ENCODE results near the gene SREBF1. TPM values are rescaled to one million over a fixed set of nuclear protein-coding genes. Genes with fewer than 3 reads are reported as not detected.

The SREBF1 gene
- total and polyA plus RNA-seq, 10 of the 15 experiments (the other 5 are each of a cell fraction or from before 2014, with no cell fraction given), result 1.4 to 84.6 (median 20.4) TPM

DNA sequence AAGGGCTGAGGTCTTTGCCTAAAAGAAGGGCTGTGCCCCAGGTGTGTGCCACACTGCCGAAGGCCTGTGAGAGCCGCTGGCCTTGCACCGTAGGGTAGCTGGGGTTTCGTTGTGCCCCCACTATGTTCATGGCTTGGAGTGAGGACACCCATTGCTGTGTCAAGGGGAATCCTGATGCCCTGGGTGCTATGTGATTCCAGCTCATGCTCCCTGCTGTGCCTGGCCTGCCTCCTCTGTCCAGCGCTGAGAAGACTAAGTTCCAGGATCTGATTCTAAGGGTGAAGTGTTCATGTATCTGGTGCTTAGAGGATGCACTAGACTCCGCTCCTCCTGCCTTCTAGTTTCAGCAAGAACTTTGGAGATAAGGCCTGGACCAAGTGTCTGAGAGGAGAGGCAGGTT is 47.4 kb downstream of the SREBF1 start (continued):
- TF ChIP-seq CBX5 (IDR thresholded peaks at IDR 0.05; ENCODE audit: low read depth) (no peak), ZNF217 (IDR thresholded peaks at IDR 0.05) (no peak)

DNA sequence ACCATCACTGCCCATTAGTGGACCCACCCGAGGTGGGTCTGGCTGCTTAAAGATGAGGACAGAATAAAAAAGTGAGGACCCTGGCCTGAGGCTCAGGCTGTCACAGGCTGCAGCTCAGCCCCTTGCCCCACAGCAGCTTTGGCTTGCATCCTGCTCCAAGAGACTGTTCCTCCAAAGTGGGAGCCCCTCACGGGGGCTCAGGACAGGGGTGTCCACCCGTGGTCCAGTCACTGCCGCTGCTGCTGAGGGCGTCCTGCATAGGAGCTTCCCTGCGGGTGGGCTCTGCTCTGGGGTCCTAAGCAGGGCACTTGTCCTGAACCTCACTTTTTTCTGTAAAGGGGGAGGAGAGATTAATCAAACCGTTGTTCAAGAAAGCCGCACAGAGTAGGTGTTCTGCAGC is 47.8 kb downstream of the SREBF1 start:
- CTCF ChIA-PET, result interaction anchor here (0.5 to 1.0 kb wide), 2 partner anchors 13 to 69 kb away, joined by 3 to 4 read pairs; no protein-coding TSS in a partner anchor
- H3K4me1 ChIP-seq (ENCODE audit: control insufficient read depth, insufficient read depth, low read length), result peaks cover 11% of the 10 kb centered on the region

More for the DNA sequence above, 47.8 kb downstream of the SREBF1 start:
- FAIRE-seq (no peak), DNase-seq (ENCODE audit: low read depth, low spot score) (no peak), ATAC-seq (no peak)
- Histone ChIP-seq H3K79me2 (ENCODE audit: control insufficient read depth, insufficient read depth, low read length) (no peaks in the 10 kb centered on the region), H3K9ac (ENCODE audit: control insufficient read depth, insufficient read depth, low read length) (no peak overlapping the region), H2AFZ (ENCODE audit: control insufficient read depth, low read depth, low read length) (no peak overlapping the region), H3K27ac (ENCODE audit: control insufficient read depth, insufficient read depth) (no peak overlapping the region), H3K4me2 (ENCODE audit: control insufficient read depth, insufficient read depth) (no peak overlapping the region), H4K20me1 (ENCODE audit: control insufficient read depth, insufficient read depth) (no peaks in the 10 kb centered on the region), H3K4me3 (no peak overlapping the region), H3K36me3 (ENCODE audit: control insufficient read depth in 2 of 2, insufficient read depth in 2 of 2, low read length in 1 of 2) (peaks cover 0 to 11% of the 10 kb centered on the region in 2 experiments; a peak in 3 of 4 replicates), H3K9me3 (replicated peaks; ENCODE audit: control insufficient read depth, insufficient read depth, low read length) (no peaks in the 10 kb centered on the region), H3K27me3 (replicated peaks in 1 of 2; ENCODE audit: control insufficient read depth in 2 of 2, insufficient read depth in 2 of 2, low read length in 1 of 2) (no peaks in the 10 kb centered on the region)
- RAD21 ChIA-PET (ENCODE audit: unreplicated experiment), result no interaction called here
- POLR2A ChIA-PET, result no interaction called here
- intact Hi-C loops (cut with micrococcal nuclease; ENCODE audit: unreplicated experiment), result no loop called here
- WGBS (ENCODE audit: insufficient coverage, insufficient replicate concordance, low lambda C conversion rate, missing lambda C conversion rate), result 93% methylated on average over 8 of the region's 8 CpGs
- in situ Hi-C loops (cut with MboI), result no loop called here
- no peak for TF ChIP-seq BHLHE40 (IDR thresholded peaks at IDR 0.05; ENCODE audit: borderline replicate concordance in 1 of 2, low read depth in 2 of 2, low read length in 1 of 2)
- no peak for TF ChIP-seq POLR2A (IDR thresholded peaks at IDR 0.05; ENCODE audit: low read depth, low read length)
- TF ChIP-seq, protein P1, sequence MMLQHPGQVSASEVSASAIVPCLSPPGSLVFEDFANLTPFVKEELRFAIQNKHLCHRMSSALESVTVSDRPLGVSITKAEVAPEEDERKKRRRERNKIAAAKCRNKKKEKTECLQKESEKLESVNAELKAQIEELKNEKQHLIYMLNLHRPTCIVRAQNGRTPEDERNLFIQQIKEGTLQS (IDR thresholded peaks at IDR 0.05; ENCODE audit: borderline replicate concordance, extremely low read depth, low read depth, low read length), result no peak
- TF ChIP-seq FOS (IDR thresholded peaks at IDR 0.05; ENCODE audit: borderline replicate concordance, extremely low read depth, insufficient read length), result no peak
- TF ChIP-seq, protein P2, sequence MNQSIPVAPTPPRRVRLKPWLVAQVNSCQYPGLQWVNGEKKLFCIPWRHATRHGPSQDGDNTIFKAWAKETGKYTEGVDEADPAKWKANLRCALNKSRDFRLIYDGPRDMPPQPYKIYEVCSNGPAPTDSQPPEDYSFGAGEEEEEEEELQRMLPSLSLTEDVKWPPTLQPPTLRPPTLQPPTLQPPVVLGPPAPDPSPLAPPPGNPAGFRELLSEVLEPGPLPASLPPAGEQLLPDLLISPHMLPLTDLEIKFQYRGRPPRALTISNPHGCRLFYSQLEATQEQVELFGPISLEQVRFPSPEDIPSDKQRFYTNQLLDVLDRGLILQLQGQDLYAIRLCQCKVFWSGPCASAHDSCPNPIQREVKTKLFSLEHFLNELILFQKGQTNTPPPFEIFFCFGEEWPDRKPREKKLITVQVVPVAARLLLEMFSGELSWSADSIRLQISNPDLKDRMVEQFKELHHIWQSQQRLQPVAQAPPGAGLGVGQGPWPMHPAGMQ (IDR thresholded peaks at IDR 0.05; ENCODE audit: borderline replicate concordance), result no peak
- no peak for TF ChIP-seq ASH2L (IDR thresholded peaks at IDR 0.05; ENCODE audit: borderline replicate concordance, low read depth)
- no peak for TF ChIP-seq HDGF (IDR thresholded peaks at IDR 0.05)
- no peak for TF ChIP-seq EGR1 (IDR thresholded peaks at IDR 0.05; ENCODE audit: borderline replicate concordance in 1 of 2, low read depth in 2 of 2, low read length in 2 of 2)
- no peak for TF ChIP-seq MYB (IDR thresholded peaks at IDR 0.05; ENCODE audit: borderline replicate concordance, low read depth, low read length)
- TF ChIP-seq RAD21 (IDR thresholded peaks at IDR 0.05; ENCODE audit: insufficient read depth, low read depth, low read length), result no peak
- TF ChIP-seq RB1 (IDR thresholded peaks at IDR 0.05; ENCODE audit: borderline replicate concordance), result no peak
- TF ChIP-seq, protein P3, sequence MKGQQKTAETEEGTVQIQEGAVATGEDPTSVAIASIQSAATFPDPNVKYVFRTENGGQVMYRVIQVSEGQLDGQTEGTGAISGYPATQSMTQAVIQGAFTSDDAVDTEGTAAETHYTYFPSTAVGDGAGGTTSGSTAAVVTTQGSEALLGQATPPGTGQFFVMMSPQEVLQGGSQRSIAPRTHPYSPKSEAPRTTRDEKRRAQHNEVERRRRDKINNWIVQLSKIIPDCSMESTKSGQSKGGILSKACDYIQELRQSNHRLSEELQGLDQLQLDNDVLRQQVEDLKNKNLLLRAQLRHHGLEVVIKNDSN (IDR thresholded peaks at IDR 0.05; ENCODE audit: borderline replicate concordance, extremely low read length, insufficient read depth, low read depth, low read length), result no peak
- TF ChIP-seq, protein P4, sequence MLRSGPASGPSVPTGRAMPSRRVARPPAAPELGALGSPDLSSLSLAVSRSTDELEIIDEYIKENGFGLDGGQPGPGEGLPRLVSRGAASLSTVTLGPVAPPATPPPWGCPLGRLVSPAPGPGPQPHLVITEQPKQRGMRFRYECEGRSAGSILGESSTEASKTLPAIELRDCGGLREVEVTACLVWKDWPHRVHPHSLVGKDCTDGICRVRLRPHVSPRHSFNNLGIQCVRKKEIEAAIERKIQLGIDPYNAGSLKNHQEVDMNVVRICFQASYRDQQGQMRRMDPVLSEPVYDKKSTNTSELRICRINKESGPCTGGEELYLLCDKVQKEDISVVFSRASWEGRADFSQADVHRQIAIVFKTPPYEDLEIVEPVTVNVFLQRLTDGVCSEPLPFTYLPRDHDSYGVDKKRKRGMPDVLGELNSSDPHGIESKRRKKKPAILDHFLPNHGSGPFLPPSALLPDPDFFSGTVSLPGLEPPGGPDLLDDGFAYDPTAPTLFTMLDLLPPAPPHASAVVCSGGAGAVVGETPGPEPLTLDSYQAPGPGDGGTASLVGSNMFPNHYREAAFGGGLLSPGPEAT (IDR thresholded peaks at IDR 0.05; ENCODE audit: low read depth), result no peak
- no peak for TF ChIP-seq TCF3 (IDR thresholded peaks at IDR 0.05; ENCODE audit: borderline replicate concordance, insufficient read depth, low read depth, low read length)
- TF ChIP-seq MXI1 (IDR thresholded peaks at IDR 0.05; ENCODE audit: low read depth, low read length), result no peak
- no peak for TF ChIP-seq CBFB (IDR thresholded peaks at IDR 0.05; ENCODE audit: low read depth)
- SMC1A ChIA-PET (ENCODE audit: uncharacterized antibody, unreplicated experiment), result no interaction called here
- no TSS peak for BruUV-seq (replicated peaks)

All from GM12878 (cell line).